Subcutaneous adipose tissue (tissue), 4 donors: ENCODE results near the gene IGSF9. TPM values are rescaled to one million over a fixed set of nuclear protein-coding genes. Genes with fewer than 3 reads are reported as not detected.

Experiments
- total RNA-seq, 4 donors: library from RNA; depleted of rRNA; stranded (reverse); fragments of >200 nt; gene quantifications; one replicate each; pipeline ENCODE4 v1.1.0, GENCODE V29; 2016
- TF ChIP-seq, protein P1 (sequence below): fragments of 450-650 bp; IDR thresholded peaks from one replicate; pipeline ENCODE4 v1.5.1; 2016; ENCODE audit warnings: low read depth, mild to moderate bottlenecking, control low read depth, antibody characterized with exemption, moderate library complexity

The IGSF9 gene
- total RNA-seq, 4 donors from 2014 or later, result 0.17 to 0.33 TPM; not detected in 2

DNA sequence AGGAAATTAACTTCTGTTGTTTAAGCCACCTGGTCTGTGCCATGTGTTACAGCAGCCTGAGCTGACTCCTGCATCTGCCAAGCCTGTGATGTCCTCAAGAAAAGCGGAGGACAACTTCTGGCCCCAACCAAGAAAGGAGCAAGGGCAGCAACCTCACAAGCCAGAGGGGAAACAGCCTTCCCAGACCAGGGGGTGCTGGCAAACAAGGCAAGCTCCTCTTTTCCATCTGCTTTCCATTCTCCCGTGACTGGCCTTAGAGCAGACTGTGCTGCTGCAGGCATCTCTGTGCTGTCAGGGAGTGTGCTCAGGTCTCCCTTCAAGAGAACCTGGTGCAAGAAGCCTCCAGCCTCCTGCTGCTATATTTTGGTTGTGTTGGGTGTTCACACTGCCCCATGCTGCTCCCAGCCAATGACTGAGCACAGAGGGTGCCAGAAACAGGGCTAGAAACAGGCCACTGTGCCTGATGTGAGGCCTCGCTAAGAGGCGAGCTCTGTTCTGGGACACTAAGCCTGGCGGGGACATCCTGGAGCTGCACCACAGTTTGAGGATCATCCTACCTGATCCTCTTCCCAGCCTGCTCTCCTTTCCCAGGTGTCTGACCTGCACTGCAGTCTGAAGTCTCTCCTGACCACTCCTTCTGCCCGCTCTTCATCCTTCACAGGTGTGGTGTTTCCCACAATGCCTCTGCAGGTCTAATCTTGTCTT lies 36.1 kb upstream of the IGSF9 start:
- TF ChIP-seq, protein P1, sequence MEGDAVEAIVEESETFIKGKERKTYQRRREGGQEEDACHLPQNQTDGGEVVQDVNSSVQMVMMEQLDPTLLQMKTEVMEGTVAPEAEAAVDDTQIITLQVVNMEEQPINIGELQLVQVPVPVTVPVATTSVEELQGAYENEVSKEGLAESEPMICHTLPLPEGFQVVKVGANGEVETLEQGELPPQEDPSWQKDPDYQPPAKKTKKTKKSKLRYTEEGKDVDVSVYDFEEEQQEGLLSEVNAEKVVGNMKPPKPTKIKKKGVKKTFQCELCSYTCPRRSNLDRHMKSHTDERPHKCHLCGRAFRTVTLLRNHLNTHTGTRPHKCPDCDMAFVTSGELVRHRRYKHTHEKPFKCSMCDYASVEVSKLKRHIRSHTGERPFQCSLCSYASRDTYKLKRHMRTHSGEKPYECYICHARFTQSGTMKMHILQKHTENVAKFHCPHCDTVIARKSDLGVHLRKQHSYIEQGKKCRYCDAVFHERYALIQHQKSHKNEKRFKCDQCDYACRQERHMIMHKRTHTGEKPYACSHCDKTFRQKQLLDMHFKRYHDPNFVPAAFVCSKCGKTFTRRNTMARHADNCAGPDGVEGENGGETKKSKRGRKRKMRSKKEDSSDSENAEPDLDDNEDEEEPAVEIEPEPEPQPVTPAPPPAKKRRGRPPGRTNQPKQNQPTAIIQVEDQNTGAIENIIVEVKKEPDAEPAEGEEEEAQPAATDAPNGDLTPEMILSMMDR, result no peak

DNA sequence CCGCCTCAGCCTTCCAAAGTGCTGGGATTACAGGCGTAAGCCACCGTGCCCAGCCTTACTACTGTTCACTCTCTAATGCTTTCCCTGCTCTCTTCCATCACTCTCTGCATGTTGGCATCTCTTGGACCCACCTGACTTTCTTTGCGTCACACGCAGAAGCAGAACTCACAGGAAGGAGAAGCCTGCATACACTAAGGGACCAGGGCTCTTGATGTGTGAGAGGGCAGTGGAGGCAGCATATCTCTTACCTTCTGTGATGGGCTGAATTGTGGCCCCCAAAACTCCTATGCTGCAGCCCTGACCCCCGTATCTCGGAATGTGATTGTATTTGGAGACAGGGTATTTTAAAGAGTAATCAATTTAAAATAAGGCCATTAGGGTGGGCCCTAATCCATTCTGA lies 35.4 kb upstream of the IGSF9 start:
- TF ChIP-seq, protein P1, result no peak

DNA sequence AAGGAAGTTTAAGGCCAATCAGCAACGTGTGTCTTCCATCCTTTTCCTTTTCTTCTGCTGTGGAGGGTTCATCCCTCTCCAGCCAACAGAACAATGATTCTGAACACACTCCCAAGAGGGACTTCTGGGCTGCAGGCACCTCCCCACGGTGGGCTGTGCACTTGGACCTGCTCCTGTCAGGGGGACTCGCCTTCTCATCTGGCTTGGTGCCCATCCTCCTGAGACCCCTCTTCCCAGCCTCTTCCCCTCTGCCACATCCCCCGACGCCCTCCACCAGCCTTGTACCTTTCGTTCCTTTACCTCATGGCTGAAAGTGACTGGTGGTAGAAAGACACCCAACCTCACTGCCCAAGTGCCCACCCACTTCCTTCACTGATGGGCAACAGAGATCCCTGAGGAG lies 34.7 kb upstream of the IGSF9 start:
- TF ChIP-seq, protein P1, result no peak

DNA sequence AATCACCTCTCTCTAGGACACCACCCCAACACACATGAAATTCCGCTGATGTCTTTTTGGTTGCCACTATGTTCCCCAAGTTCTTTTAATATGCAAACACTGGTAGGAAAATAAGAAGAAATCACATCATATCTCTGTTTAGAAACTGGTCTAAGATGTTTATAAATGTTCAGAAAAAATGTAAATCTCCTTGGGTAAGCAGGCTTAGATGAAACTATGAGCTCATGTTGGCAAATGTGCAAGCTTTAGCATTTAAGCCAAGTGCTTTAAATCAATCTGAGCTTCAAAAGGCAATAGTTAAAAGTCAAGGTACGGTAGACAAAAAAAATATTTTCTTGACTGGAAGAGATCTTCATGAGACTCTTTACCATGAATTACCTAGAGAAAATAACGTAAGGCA lies 33.8 kb upstream of the IGSF9 start:
- TF ChIP-seq, protein P1, result no peak

DNA sequence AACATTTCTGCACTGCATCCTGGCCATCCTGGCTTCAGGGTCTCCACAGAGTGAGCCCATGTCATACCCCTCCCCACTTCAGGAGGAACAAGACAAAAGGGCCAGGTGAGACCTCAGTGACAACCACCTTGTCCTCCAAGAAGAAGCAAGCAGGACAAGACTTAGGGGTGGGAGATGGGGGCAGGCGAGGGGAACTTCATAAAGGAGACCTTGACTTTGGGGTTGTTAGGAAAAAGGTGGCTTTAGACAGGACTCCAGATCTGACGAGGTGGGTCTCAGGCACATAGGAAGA lies 32.6 kb upstream of the IGSF9 start:
- TF ChIP-seq, protein P1, result no peak

DNA sequence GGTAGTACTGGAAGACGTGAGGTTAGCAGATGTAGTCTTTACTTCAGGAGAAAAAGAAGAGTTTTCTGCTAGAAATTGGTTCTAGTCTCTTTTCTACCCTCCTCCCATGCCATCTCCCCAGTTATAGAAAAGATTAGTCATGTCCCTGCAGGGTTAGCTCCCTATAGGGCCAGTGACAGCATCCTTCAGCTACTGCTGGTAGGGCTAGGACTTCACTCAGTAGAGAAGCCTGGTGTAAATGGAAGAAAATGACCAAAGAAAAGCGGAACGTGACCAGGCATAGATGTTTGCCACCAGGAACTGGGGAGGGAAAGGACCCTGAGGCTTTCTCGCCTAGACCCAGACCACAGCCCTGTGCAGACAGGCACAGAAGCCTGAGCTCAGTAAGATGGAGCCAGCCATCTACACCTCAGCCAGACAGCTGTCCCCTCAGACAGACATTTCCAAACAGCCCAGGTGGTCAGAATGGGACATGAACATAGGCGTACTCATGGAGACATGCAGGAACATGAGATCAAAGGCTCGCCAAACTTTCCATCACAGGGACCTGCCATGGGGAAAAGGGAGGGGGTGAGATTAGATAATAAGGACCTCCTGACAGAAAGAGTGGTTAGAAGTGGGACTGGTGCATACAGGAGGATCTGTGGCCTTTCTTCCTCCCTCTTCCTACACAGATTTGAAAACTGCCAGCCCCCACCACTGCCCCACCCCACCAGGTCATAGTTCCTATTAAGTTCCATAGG lies 32.1 kb upstream of the IGSF9 start:
- TF ChIP-seq, protein P1, result no peak

DNA sequence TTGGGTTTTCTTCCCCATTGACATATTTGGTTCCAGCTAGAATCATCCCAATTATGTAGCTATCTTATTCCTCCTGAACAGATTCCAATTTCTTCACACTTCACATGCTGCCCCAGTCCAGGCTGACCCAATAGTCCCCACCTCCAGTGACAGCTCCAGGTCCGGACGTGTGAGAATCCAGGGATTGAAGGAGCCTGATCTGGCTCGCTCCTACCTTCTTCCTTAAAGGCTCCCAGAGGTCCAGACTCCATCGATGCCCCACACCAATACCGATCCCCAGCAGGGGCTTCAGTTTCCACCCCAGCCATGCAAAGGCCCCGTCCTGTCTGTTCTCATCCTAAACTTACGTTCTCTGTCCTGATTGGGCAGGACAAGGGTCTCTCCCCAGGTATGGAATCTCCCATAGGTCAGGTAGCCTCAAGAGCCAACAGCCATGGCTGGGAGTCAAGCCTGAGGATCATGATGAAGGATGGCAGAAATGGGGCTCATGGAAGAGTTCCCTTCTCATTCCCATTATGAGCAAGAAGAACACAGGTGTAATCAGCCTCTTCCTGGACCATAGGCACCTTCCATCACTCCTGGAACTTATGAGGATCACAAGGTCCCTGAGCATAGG lies 29.0 kb upstream of the IGSF9 start:
- TF ChIP-seq, protein P1, result no peak
